Fibroblast of lung (primary cell): ENCODE measurements around the gene NDUFS8.
"Not testable (repeated sequence)": the region's sequence is repeated elsewhere in the genome, so short reads cannot be mapped to it uniquely, and the experiment has no call there.

Experiments
- EZH2 ChIP-seq: IDR thresholded peaks from 2 replicates; pipeline ENCODE4 v1.5.1; 2012; ENCODE audit warnings: low read length, control low read depth, mild to moderate bottlenecking; ENCODE audit errors: missing control alignments
- TF ChIP-seq, protein P1 (sequence below), 2 donors: IDR thresholded peaks in 1 of 2; conservative IDR thresholded peaks in 1 of 2; 1 replicate in 1 of 2; 2 replicates in 1 of 2; pipeline ENCODE4 v1.5.1; 2011 to 2012; ENCODE audit warnings: low read length in 2 of 2, control low read depth in 1 of 2, inconsistent platforms in 1 of 2, low read depth in 1 of 2, mild to moderate bottlenecking in 1 of 2

- TF ChIP-seq EZH2: not testable (repeated sequence)
- TF ChIP-seq, protein P1, sequence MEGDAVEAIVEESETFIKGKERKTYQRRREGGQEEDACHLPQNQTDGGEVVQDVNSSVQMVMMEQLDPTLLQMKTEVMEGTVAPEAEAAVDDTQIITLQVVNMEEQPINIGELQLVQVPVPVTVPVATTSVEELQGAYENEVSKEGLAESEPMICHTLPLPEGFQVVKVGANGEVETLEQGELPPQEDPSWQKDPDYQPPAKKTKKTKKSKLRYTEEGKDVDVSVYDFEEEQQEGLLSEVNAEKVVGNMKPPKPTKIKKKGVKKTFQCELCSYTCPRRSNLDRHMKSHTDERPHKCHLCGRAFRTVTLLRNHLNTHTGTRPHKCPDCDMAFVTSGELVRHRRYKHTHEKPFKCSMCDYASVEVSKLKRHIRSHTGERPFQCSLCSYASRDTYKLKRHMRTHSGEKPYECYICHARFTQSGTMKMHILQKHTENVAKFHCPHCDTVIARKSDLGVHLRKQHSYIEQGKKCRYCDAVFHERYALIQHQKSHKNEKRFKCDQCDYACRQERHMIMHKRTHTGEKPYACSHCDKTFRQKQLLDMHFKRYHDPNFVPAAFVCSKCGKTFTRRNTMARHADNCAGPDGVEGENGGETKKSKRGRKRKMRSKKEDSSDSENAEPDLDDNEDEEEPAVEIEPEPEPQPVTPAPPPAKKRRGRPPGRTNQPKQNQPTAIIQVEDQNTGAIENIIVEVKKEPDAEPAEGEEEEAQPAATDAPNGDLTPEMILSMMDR (conservative IDR thresholded peaks at IDR 0.05 in 1 of 2, IDR thresholded peaks at IDR 0.05 in 1 of 2; ENCODE audit: low read depth in 1 of 2, low read length in 2 of 2): not testable (repeated sequence)
Observed at GRCh38 chr11:67985302-67985701, 45.2 kb upstream of the NDUFS8 start.
